KOPT-K1 (cell line): ENCODE results near the gene ALOX5.

Experiments used
- H3K27ac ChIP-seq: fragments of 200-600 bp; sonication (generic); 2 replicates; pipeline ENCODE4 v1.5.1; 2016; ENCODE audit warnings: antibody characterized with exemption, mild to moderate bottlenecking, low read depth, low read length; ENCODE audit not compliant: poor library complexity, severe bottlenecking
- H3K36me3 ChIP-seq: fragments of 200-600 bp; sonication (generic); 2 replicates; pipeline ENCODE4 v1.5.1; 2017; ENCODE audit warnings: antibody characterized with exemption, mild to moderate bottlenecking, low read length, moderate library complexity; ENCODE audit not compliant: insufficient read depth
- H3K9me3 ChIP-seq: fragments of 200-600 bp; sonication (generic); 2 replicates; pipeline ENCODE4 v1.5.1; 2017; ENCODE audit warnings: antibody characterized with exemption, low read length, mild to moderate bottlenecking; ENCODE audit not compliant: insufficient read depth, poor library complexity, severe bottlenecking

The ALOX5 gene

DNA sequence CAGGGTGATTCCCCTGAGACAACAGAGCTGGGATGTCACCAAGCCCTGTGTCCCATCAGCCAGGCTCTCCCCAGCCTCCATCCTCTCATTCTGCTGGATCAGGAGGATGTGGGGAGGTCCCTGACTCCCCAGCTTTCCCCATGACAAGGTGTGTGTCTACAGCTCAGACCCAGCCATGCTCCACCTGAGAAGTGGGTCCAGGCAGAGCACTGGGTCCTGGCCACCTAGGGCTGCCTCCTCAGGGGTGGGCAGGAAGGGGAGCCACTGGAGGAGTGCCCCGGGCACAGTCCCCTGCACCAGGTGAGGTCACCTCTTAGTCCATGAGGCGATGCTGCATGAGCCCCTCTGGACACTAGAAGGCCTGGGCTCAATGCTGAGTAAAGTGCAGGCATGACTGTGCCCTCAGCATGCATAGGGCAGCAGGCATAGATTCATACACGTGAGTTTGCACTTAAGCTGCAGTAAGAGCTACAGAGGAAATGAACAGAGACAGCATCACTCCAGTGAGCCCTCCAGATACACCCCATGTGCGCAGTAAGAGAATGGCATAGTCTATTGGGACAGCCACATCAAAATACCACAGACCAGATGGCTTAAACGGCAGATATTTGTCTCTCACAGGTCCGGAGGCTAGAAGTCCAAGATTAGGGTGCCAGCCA lies 48.3 kb downstream of the ALOX5 start:
- Histone ChIP-seq H3K27ac (peak overlapping the region; percentile 67), H3K36me3 (no peaks in the 10 kb centered on the region), H3K9me3 (no peaks in the 10 kb centered on the region)

DNA sequence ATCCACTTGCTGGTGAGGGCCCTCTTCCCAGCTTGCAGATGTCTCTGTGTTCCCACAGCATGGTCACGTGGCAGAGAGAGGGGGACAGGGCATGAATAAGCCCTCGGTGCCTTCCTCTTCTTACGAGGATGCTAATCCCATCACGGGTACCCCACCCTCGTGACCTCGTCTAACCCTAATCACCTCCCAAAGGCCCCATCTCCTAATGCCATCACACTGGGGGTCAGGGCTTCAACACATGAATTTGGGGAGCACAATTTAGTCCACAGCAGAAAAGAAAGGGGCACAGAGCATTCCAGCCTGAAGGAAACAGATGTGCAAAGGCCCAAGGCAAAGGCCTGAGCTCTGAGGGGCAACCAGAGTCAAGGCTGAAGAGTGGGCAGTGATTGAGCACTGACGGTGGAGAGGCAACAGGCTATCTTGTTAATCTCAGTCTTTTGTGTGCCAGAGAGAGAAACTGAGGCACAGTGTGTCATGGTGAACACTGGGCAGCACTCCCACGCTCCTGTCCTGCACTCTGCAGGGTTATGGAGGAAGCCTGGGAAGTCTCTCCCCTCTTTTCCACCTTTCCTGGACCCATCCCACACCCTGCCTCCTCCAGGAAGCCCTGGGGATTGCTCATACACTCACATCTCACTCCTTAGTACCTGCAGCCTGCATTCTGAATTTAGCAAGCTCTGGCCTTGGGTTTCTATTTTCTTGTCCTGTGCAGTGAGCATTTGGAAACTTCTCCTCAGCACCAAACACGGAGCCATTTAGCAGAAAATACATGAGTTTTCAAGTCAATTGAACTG lies 49.0 kb downstream of the ALOX5 start:
- Histone ChIP-seq H3K36me3 (no peaks in the 10 kb centered on the region), H3K27ac (peak overlapping the region; percentile 67), H3K9me3 (no peaks in the 10 kb centered on the region)

DNA sequence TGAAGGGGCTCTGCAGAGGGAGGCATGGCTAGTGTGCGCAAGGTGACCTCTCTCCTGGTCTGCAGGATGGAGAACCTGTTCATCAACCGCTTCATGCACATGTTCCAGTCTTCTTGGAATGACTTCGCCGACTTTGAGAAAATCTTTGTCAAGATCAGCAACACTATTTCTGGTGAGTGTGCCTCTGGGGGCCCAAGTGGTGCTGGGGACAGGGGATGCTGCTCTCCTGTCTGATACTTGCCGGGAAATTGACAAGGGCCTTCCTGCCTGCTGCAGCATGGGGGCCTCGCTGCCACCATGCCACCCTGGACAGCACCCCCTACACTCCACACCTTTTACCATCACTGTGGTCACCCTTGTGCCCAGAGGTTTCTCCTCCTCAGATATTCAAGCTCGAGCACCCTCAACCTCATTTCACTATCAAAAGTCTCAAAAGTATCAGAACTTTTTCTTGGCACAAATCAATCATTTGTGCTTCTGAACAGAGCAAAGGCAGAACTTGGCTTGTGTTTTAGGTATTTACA lies 50.0 kb downstream of the ALOX5 start:
- no peak overlapping the region for H3K27ac ChIP-seq
- H3K36me3 ChIP-seq = no peaks in the 10 kb centered on the region

DNA sequence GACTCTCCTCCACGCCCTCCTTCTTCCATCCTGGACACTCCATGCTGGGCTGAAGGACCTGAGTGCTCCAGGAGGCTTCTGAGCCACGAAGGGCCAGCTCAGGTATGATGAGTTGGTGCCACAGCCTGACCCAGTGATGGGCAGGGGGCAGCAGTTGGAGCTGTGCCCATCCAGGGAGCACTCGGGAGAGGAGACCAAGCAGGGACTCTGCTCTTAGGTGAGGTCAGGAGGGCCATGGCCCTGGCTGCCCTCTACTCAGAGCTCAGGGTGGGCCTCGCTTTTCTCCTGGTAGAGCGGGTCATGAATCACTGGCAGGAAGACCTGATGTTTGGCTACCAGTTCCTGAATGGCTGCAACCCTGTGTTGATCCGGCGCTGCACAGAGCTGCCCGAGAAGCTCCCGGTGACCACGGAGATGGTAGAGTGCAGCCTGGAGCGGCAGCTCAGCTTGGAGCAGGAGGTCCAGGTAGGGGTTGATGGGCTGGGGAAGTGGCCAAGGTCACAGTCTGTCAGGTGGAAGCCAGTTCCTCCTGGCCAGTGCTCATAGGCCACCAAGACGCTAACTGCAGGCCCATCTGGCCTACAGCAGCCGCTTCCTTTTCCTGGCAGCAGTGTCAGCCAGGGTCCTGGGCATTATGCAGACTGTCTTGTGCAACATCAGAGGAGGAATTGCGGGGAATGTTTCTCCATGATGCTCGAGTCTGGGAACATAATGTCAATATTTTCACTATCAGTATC lies 50.8 kb downstream of the ALOX5 start:
- Histone ChIP-seq H3K27ac (no peak overlapping the region), H3K36me3 (no peaks in the 10 kb centered on the region), H3K9me3 (no peaks in the 10 kb centered on the region)

More for the DNA sequence above, 50.0 kb downstream of the ALOX5 start:
- H3K9me3 ChIP-seq = no peaks in the 10 kb centered on the region

DNA sequence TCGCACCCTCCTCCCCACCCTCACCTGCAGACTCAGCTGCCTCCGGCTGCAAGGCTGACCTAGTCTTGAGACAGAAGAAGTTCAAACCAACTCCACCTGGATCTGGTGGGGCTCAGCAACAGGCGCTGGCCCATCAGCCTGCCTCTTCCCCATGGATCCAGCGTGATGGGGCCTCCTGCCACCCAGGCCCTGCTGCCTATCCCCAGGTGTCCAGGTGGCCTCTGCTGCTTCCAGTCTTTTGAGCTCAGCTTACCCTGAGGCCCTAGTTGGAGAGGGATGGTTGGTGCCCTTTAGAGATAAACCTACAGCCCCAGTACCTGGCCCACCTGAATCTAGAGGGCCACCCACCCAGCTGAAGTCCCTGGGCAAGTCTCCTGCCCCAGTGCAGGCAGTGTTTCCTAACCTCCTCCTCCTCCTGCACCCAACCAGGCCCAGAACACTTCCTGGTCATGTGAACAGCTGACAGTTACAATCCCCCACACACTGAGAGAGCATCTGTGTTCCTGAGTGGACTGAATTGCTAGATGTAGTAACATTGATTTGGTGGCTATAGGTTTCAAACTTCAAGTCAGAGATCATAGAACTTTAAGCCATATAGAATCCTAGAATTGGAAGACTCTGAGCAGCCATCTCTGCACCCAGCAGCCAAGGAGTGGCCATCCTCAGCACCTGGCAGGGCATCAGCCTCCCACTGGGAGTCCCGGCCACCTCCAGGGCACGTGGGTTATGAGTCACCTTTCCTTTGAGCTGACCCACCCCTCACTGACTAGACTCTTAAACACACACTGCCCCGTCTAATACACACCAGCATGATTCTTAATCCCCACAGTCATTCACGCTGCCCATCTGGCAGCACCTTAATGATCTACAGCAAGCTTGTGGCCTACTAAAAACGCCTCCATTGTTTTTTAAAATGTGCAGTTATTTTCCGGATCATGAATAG lies 51.9 kb downstream of the ALOX5 start:
- no peaks in the 10 kb centered on the region for H3K36me3 ChIP-seq
- no peaks in the 10 kb centered on the region for H3K9me3 ChIP-seq
- no peak overlapping the region for H3K27ac ChIP-seq

DNA sequence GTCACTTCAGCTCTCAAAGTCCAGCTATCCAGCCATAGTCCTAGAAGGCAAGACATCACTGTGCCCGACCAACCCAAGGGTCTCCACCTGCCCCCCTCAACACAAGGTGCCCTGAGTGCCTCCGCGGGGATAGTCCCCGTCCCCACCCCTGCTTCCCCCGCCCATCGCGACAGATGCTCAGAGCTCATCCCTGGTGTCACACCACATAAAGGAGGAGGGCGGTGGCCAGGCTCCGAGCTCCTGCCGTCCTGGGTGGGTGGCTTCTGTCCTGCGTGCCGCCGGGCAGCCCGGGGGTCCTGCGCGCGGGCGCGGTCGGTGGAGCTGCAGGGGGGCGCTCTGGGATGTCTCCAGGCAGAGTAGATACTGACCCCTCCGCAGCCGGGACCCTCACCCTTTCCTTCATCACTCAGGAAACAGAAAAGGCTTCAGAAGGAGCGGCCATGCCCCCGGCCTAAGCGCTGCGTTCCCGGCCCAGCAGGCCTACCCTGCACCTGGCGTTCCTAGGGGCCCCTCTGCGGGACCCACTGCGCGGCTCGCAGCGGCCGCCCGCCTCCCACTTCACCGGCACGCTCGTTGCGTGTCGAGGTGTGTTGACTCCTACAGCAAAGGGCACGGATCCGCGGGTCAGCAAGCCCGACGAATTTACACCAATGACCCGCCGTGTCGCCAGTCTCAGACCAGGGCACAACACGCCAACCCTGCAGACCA lies 53.4 kb downstream of the ALOX5 start:
- Histone ChIP-seq H3K36me3 (no peaks in the 10 kb centered on the region), H3K27ac (no peak overlapping the region), H3K9me3 (no peaks in the 10 kb centered on the region)

DNA sequence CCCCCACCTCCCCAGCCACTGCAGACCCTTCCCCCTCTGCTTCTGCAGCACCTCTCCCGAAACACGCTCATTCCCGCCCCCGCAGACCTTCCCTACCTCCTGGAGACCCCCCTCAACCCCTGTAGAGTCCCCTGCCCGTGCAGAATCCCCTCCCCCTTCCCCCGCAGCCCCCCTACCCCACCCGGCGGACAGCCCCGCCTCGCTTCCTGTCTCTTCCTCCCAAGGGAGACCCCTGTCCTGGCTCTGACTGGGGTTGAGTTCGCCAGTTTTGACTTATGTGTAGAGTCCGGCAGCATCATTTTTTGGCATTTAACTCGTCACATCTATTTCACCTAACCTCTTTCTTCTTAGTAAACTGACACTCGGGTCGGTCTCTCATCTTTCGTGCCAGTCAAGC lies 54.0 kb downstream of the ALOX5 start:
- Histone ChIP-seq H3K36me3 (no peaks in the 10 kb centered on the region), H3K9me3 (no peaks in the 10 kb centered on the region), H3K27ac (no peak overlapping the region)

DNA sequence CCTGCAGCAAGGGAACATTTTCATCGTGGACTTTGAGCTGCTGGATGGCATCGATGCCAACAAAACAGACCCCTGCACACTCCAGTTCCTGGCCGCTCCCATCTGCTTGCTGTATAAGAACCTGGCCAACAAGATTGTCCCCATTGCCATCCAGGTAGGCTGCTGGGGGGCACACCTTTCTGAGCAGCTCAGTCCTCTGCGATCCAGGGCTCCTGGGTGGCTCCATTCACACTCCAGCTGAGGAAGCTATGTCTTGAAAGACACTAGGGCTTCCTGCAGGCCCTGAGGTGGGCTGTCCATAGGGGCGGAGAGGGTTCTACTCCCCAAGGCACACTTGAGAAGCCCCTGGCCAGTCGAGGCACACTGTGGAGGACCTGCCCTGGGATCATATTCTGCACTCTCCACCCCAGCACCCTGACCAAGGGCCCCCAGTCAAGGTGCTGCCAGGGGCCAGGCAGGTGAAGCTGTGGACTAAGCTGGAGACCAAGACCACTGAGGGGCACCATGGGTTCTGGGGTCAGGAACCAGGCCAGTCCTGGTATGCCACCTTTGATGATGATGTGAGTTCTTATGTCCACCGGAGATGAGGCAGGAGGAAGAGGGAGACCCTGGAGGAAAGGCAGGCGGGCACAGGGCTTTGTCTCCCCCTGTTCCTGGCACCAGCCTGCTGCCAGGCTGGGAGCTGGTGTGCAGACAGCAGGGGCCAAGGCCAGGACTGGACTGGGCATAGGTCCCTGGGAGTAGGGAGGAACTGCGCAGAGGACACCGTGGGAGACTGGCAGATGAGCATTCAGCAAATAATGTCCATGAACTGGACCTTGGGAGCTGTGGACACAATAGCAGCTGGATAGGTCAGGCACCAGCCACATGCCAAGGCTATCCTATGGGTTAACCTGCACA lies 54.8 kb downstream of the ALOX5 start:
- no peaks in the 10 kb centered on the region for H3K9me3 ChIP-seq
- H3K27ac ChIP-seq = no peak overlapping the region
- H3K36me3 ChIP-seq = no peaks in the 10 kb centered on the region

DNA sequence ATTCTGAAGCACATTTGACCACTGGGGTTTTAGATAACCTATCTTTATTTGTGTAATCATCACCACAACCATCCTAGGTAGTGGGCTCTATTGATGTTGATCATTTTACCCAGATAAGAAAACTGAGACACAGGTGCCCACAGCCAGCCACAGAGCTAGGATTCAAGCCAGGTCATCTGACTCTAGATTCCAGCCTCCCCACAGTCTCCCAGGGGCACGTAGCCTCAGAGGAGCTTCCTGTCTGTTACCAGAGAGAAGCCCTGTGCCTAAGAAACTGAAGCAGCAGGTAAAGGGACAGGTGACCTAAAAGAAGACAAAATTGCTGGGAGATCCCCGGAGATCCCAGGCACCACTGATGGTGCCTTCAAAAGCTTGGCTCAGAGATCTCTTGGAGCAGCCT lies 55.8 kb downstream of the ALOX5 start:
- Histone ChIP-seq H3K36me3 (no peaks in the 10 kb centered on the region), H3K27ac (no peak overlapping the region), H3K9me3 (no peaks in the 10 kb centered on the region)

DNA sequence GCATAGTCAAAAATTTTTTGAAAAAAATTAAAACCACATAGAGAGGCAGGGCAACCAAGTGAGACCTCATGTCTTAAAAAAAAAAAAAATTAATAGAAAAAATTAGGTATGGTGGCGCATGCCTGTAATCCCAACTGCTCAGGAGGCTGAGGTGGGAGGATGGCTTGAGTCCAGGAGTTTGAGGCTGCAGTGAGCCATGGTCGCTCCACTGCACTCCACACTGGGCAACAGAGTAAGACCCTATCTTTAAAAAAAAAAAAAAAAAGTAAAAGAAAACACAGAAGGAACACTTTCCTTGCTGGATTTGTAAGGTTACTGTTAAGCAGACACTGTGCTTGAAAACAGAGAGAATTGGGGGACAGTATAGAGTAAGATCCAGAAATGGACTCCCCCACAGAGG lies 58.1 kb downstream of the ALOX5 start:
- Histone ChIP-seq H3K9me3 (no peaks in the 10 kb centered on the region), H3K36me3 (no peaks in the 10 kb centered on the region), H3K27ac (no peak overlapping the region)

DNA sequence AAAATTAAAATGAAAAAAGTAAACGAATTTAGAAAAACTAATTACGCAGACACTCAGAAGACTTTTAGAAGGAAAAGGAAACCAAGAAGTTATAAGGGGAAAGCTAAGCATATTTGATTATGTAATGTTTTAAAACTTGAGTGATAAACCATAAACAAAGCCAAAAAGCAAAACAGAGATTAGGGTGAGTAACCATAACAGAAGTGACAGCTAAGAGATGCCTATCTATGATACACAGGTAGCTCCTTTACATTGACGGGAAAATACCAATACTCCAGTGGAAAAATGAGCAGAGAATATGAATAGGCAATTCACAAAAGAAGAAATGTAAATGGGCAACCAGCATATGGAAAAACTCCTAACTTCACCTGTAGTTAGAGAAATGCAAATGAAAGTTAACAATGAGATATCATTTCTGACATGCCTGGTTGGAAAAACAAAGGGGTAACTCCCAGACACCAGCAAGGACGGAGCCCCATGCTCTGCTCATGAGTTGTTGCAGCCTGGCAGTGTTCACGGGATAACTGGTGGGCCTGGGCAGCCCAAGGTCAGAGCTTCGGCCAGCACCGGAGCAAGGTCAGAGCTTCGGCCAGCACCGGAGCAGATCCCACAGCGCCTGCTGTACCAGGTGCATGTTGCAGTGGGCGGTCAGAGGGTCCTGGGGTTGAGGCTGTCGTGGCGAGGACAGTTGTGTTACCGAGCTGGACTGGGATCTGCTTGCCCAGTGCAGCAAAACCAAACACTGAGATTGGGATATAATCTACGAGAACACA lies 58.9 kb downstream of the ALOX5 start:
- Histone ChIP-seq H3K36me3 (no peaks in the 10 kb centered on the region), H3K27ac (no peak overlapping the region), H3K9me3 (no peaks in the 10 kb centered on the region)

DNA sequence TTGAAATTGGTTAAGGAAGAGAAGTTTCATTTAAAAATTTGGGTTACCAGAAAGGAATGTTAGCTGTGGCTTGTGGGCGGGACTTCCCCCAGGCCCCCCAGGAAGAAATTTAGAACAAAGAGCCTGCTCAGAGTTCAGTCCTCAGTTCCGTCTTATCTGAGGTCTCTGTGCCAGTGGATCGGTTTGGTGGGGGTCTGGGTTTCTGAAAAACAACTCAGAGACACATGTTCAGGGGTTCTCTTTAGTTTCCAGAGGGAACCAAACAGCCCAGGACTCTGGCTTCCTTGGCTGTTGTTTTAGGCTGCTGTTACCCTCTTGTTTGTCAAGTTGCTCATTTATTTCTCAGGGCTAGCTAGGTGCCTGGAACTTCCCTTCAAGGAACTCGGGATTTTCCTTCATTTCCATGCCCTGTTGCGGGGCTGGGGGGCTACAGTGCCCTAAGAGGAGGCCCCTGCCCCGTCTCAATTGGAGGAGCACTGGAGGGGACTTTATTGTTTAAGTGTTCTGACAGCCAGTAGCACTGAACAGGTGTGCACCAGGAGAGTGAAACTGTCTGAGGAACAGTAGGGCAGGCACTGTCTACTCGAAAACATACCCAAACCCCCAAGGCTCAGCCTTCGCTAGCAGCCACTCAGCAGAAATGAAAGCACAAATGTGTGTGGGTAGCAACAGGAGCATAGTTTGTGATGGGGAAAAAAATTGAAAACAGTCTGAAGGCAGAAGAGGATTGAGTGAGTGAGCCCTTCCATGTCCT lies 59.9 kb downstream of the ALOX5 start:
- H3K9me3 ChIP-seq = no peaks in the 10 kb centered on the region
- H3K27ac ChIP-seq = peak overlapping the region; percentile 11
- H3K36me3 ChIP-seq = no peaks in the 10 kb centered on the region
